HepG2 (cell line): ENCODE data around the gene RRBP1. TPM values are rescaled to one million over a fixed set of nuclear protein-coding genes. Genes with fewer than 3 reads are reported as not detected.

Experiments used
- ATAC-seq: fragments of 200-7000 bp; cut with Tn5 transposase; 3 replicates; pipeline ENCODE4 v1.9.1; 2020; ENCODE audit warnings: mild to moderate bottlenecking, moderate library complexity
- BruUV-seq: library from RNA; stranded (reverse); fragments of 400-500 nt; replicated peaks from 2 replicates; lab custom pipeline; 2021; lab: Mats Ljungman, UMichigan
- CTCF ChIA-PET: fragments of 300-600 bp; formaldehyde crosslinking; extraction: SDS; loops from one replicate; lab custom pipeline; 2021; ENCODE audit warnings: low total read pairs, inconsistent platforms, low intra/inter-chr PET ratio; lab: Yijun Ruan, JAX
- POLR2A ChIA-PET: fragments of 350-600 bp; sonication (Branson Sonifier 250); formaldehyde crosslinking; loops from one replicate; lab custom pipeline; 2020; ENCODE audit warnings: antibody characterized with exemption, inconsistent platforms; lab: Yijun Ruan, JAX
- DNase-seq: peaks from one replicate; pipeline ENCODE4 v3.0.0-alpha.2; 2015; ENCODE audit warnings: low spot score
- FAIRE-seq: peaks from 3 replicates; lab custom pipeline; 2011; peaks lifted over from hg19 to GRCh38; lab: Jason Lieb, UNC
- H2AFZ ChIP-seq: one replicate; pipeline ENCODE4 v1.6.1; 2011; ENCODE audit warnings: low read length, inconsistent platforms
- H3K27ac ChIP-seq: fragments of 300-600 bp; 3 replicates; pipeline ENCODE4 v1.8.0; 2011; ENCODE audit warnings: mixed run types, mild to moderate bottlenecking, mixed read lengths, low read length, inconsistent platforms; ENCODE audit not compliant: insufficient read depth; ENCODE audit errors: extremely low read length
- H3K27me3 ChIP-seq, 2 experiments: fragments of 200-600 bp in 1 of 2; 2 replicates in 1 of 2; 3 replicates in 1 of 2; pipeline versions ENCODE4 v1.6.0 to v1.8.0; 2011; ENCODE audit warnings: low read length in 2 of 2, mild to moderate bottlenecking in 2 of 2, moderate library complexity in 2 of 2, inconsistent platforms in 1 of 2; ENCODE audit not compliant: insufficient read depth in 2 of 2, control insufficient read depth in 1 of 2
- H3K36me3 ChIP-seq, 2 experiments: fragments of 200-600 bp in 1 of 2; replicated peaks in 1 of 2; 2 replicates in 1 of 2; 3 replicates in 1 of 2; pipeline versions ENCODE4 v1.5.1 to v1.8.0; 2011; ENCODE audit warnings: low read length in 2 of 2, inconsistent platforms in 1 of 2; ENCODE audit not compliant: insufficient read depth in 2 of 2, control insufficient read depth in 1 of 2
- H3K4me1 ChIP-seq: 2 replicates; pipeline ENCODE4 v1.5.1; 2012; ENCODE audit warnings: low read length, inconsistent platforms; ENCODE audit not compliant: insufficient read depth
- H3K4me2 ChIP-seq: 2 replicates; pipeline ENCODE4 v1.6.0; 2011; ENCODE audit warnings: low read depth, low read length, inconsistent platforms
- H3K4me3 ChIP-seq, 3 experiments: fragments of 200-600 bp in 1 of 3; sonication (generic), shearing (Covaris generic) in 1 of 3; replicated peaks in 1 of 3; 2 replicates each; pipeline ENCODE4 v1.5.1; 2011 to 2016; ENCODE audit warnings: low read length in 3 of 3, inconsistent platforms in 2 of 3, low read depth in 2 of 3, mild to moderate bottlenecking in 2 of 3, control low read depth in 1 of 3, mixed read lengths in 1 of 3; ENCODE audit not compliant: insufficient read depth in 1 of 3
- H3K79me2 ChIP-seq: one replicate; pipeline ENCODE4 v1.6.1; 2011; ENCODE audit warnings: low read length, inconsistent platforms; ENCODE audit not compliant: insufficient read depth
- H3K9ac ChIP-seq: 2 replicates; pipeline ENCODE4 v1.6.0; 2011; ENCODE audit warnings: mild to moderate bottlenecking, low read depth, low read length, inconsistent platforms; ENCODE audit not compliant: insufficient read depth
- H3K9me3 ChIP-seq: 2 replicates; pipeline ENCODE4 v1.5.1; 2012; ENCODE audit warnings: mild to moderate bottlenecking, low read length
- H4K20me1 ChIP-seq: 2 replicates; pipeline ENCODE4 v1.6.0; 2011; ENCODE audit warnings: inconsistent platforms, mild to moderate bottlenecking, low read length, moderate library complexity; ENCODE audit not compliant: insufficient read depth
- FLYWCH1 ChIP-seq: sonication (generic); formaldehyde crosslinking; IDR thresholded peaks from 2 replicates; pipeline ENCODE4 v1.8.1; 2023; ENCODE audit warnings: mild to moderate bottlenecking, missing genetic modification reagents
- GABPB1 ChIP-seq: IDR thresholded peaks from 2 replicates; pipeline ENCODE4 v1.6.1; 2016; ENCODE audit warnings: mild to moderate bottlenecking, missing genetic modification reagents, moderate library complexity, missing compliant biosample characterization
- HNRNPL ChIP-seq: fragments of 200-400 bp; formaldehyde crosslinking; IDR thresholded peaks from 2 replicates; pipeline ENCODE4 v1.6.1; 2017; ENCODE audit warnings: mild to moderate bottlenecking, low read depth, low read length
- HNRNPLL ChIP-seq: fragments of 200-400 bp; formaldehyde crosslinking; IDR thresholded peaks from 2 replicates; pipeline ENCODE4 v1.6.1; 2017; ENCODE audit warnings: mild to moderate bottlenecking, low read depth, low read length; ENCODE audit not compliant: poor library complexity, severe bottlenecking
- HOXA5 ChIP-seq: sonication (generic); formaldehyde crosslinking; IDR thresholded peaks from 2 replicates; pipeline ENCODE4 v1.4.0; 2020; ENCODE audit warnings: missing genetic modification reagents
- MYC ChIP-seq: sonication (generic); formaldehyde crosslinking; IDR thresholded peaks from 2 replicates; pipeline ENCODE4 v1.9.0; 2021; ENCODE audit warnings: missing genetic modification reagents, borderline replicate concordance
- POLR2AphosphoS5 ChIP-seq: IDR thresholded peaks from 2 replicates; pipeline ENCODE4 v1.6.1; 2012; ENCODE audit warnings: low read depth, low read length
- RAD21 ChIP-seq: fragments of 450-650 bp; formaldehyde crosslinking; IDR thresholded peaks from 2 replicates; pipeline ENCODE4 v1.5.0; 2020; ENCODE audit warnings: mild to moderate bottlenecking
- REL ChIP-seq: sonication (generic); formaldehyde crosslinking; conservative IDR thresholded peaks from 2 replicates; pipeline ENCODE4 v1.8.0; 2022; ENCODE audit warnings: mild to moderate bottlenecking, missing genetic modification reagents, moderate library complexity
- SRSF1 ChIP-seq: fragments of 200-400 bp; formaldehyde crosslinking; optimal IDR thresholded peaks from 2 replicates; pipeline ENCODE3; 2017; ENCODE audit warnings: mild to moderate bottlenecking, low read depth, low read length, moderate library complexity
- THAP11 ChIP-seq: IDR thresholded peaks from 2 replicates; pipeline ENCODE4 v1.6.1; 2016; ENCODE audit warnings: missing biosample characterization, missing genetic modification reagents
- XRCC5 ChIP-seq: fragments of 200-400 bp; formaldehyde crosslinking; optimal IDR thresholded peaks from 2 replicates; pipeline ENCODE3; 2017; ENCODE audit warnings: mild to moderate bottlenecking, low read length
- ZNF20 ChIP-seq: sonication (generic); formaldehyde crosslinking; IDR thresholded peaks from 2 replicates; pipeline ENCODE4 v1.4.0; 2020; ENCODE audit warnings: mild to moderate bottlenecking, moderate library complexity, missing genetic modification reagents
- ZNF350 ChIP-seq: sonication (generic); formaldehyde crosslinking; IDR thresholded peaks from 2 replicates; pipeline ENCODE4 v1.4.0; 2020; ENCODE audit warnings: mild to moderate bottlenecking, low read depth, missing genetic modification reagents, borderline replicate concordance
- ZNF878 ChIP-seq: sonication (generic); formaldehyde crosslinking; IDR thresholded peaks from 2 replicates; pipeline ENCODE4 v1.8.1; 2023; ENCODE audit warnings: mild to moderate bottlenecking, missing genetic modification reagents, moderate library complexity
- WGBS: methylation state at CpG from one replicate; pipeline ENCODE4 v1.1.6; 2017; ENCODE audit warnings: low lambda C conversion rate; 5-methylcytosine and 5-hydroxymethylcytosine counted together
- in situ Hi-C: cut with HindIII; loops from 2 replicates; pipeline ENCODE4 v1.10.0; 2017; ENCODE audit warnings: low pct_unique_long_range_greater_than_20kb; ENCODE audit not compliant: extremely low pct_ligation_motif_present
- intact Hi-C: fragments of 100-400 bp; cut with micrococcal nuclease; formaldehyde crosslinking; loops from one replicate; pipeline ENCODE4 v1.10.0; 2022; ENCODE audit not compliant: unreplicated experiment
- polyA plus RNA-seq, 8 experiments: library from polyadenylated mRNA; depleted of rRNA in 3 of 8; stranded (reverse) in 7 of 8; unstranded in 1 of 8; fragments of >200 nt; fragmentation: Illumina TruSeq in 4 of 8; extraction: Trizol in 4 of 8; gene quantifications; 2 replicates each; pipeline versions ENCODE4 v1.2.1 to v1.2.3, GENCODE V29; 2011 to 2016; ENCODE audit warnings: low read depth in 4 of 8, missing spikeins in 1 of 8, mixed read lengths in 1 of 8; ENCODE audit not compliant: insufficient read depth in 1 of 8
- total RNA-seq, 5 experiments: library from RNA; depleted of rRNA; stranded (reverse); fragments of >200 nt; fragmentation: Illumina TruSeq; extraction: Trizol; gene quantifications; 2 replicates each; pipeline ENCODE4 v1.2.3, GENCODE V29; 2016; ENCODE audit warnings: low read depth in 1 of 5
- TF ChIP-seq, protein P1 (sequence below): sonication (generic); formaldehyde crosslinking; IDR thresholded peaks from 2 replicates; pipeline ENCODE4 v1.8.1; 2023; ENCODE audit warnings: mild to moderate bottlenecking, missing genetic modification reagents
- TF ChIP-seq, protein P2 (sequence below): sonication (generic); formaldehyde crosslinking; IDR thresholded peaks from 2 replicates; pipeline ENCODE4 v1.9.0; 2022; ENCODE audit warnings: low read depth, missing genetic modification reagents
- TF ChIP-seq, protein P3 (sequence below): sonication (generic); formaldehyde crosslinking; IDR thresholded peaks from 2 replicates; pipeline ENCODE4 v1.4.0; 2020; ENCODE audit warnings: missing genetic modification reagents

Gene RRBP1
- total and polyA plus RNA-seq, 2 of the 13 experiments (the other 11 are each of a cell fraction or from before 2014, with no cell fraction given): 150 to 222 TPM

DNA sequence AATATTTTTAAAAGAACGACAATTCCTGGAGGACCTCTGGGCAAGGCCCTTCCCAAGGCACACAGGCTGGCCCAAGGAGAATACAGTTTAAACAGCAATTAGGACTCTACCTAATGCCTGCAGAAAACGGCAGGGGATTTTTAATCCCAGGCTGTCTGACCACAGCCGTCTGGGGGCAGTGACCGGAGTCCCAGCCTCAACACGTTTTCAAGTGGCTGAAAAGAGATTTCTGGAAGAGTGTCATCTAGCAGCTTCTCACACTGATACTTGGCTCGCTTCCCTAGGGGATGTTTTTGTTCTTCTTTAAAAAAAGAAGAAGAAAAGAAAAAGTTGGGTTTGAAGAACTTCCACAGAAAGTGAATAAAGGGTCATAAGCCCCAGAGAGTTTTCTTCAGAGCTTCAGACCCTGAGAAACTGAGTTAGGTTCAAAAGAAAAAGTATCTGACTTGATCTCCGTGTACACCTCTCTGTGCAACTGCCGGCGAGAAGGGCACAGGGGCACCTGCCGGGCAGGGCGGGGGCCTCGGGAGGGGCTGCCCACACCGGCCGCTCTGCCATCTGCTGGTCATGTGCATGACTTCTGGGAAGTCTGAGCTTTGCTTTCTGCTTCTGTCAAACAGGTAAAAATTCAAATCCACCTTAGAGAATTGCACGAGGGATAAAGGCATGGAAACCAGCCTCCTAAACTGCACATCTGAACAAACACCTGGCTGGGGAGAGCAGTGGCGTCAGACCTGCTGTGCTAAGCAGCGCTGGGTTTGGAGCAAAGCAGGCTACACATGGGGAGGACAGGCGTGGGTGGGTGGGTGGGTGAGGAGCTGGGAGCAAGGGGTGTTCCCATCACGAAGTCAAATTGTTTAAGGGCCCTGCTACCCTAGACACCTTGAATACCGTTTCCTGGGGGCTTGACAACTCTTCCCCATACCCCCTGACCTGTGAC lies 33.0 kb downstream of the RRBP1 start:
- Histone ChIP-seq H3K4me1 (peaks cover 40% of the 10 kb centered on the region), H3K4me3 (no peak overlapping the region), H3K9ac (no peak overlapping the region), H3K4me2 (no peak overlapping the region), H3K9me3 (no peaks in the 10 kb centered on the region), H2AFZ (no peak overlapping the region), H3K79me2 (peaks cover 97% of the 10 kb centered on the region), H3K27ac (no peak overlapping the region), H3K27me3 (no peaks in the 10 kb centered on the region), H3K36me3 (peaks cover 39 to 71% of the 10 kb centered on the region in 2 experiments), H4K20me1 (peaks cover 87% of the 10 kb centered on the region)
- no peak for DNase-seq
- intact Hi-C loops (no loop called here), in situ Hi-C loops (no loop called here)
- ChIA-PET CTCF (interaction anchor here (1.0 to 1.4 kb wide), 2 partner anchors 112 to 145 kb away, joined by 4 to 6 read pairs; no protein-coding TSS in a partner anchor), POLR2A (no interaction called here)
- FAIRE-seq: no peak
- ATAC-seq: peak; percentile 13
- WGBS: 91% methylated on average over 20 of the region's 20 CpGs
- BruUV-seq: no TSS peak
- no peak for TF ChIP-seq HOXA5
- TF ChIP-seq RAD21: peak; percentile 37; the same call in 1 of the 2 replicates
- TF ChIP-seq, protein P1, sequence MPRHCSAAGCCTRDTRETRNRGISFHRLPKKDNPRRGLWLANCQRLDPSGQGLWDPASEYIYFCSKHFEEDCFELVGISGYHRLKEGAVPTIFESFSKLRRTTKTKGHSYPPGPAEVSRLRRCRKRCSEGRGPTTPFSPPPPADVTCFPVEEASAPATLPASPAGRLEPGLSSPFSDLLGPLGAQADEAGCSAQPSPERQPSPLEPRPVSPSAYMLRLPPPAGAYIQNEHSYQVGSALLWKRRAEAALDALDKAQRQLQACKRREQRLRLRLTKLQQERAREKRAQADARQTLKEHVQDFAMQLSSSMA (CRISPR knock-in tag): 0 out of 2 replicates have a peak, but pooled peaks have one; percentile 50
- TF ChIP-seq ZNF20 (CRISPR knock-in tag): no peak
- no peak for TF ChIP-seq FLYWCH1 (CRISPR knock-in tag)
- no peak for TF ChIP-seq POLR2AphosphoS5
- TF ChIP-seq MYC (CRISPR knock-in tag): 0 out of 2 replicates have a peak, but pooled peaks have one; percentile 18
- peak; percentile 75 for TF ChIP-seq SRSF1
- TF ChIP-seq ZNF878 (CRISPR knock-in tag): no peak
- TF ChIP-seq THAP11 (CRISPR knock-in tag): no peak
- 0 out of 2 replicates have a peak, but pooled peaks have one; percentile 19 for TF ChIP-seq REL
- TF ChIP-seq, protein P2, sequence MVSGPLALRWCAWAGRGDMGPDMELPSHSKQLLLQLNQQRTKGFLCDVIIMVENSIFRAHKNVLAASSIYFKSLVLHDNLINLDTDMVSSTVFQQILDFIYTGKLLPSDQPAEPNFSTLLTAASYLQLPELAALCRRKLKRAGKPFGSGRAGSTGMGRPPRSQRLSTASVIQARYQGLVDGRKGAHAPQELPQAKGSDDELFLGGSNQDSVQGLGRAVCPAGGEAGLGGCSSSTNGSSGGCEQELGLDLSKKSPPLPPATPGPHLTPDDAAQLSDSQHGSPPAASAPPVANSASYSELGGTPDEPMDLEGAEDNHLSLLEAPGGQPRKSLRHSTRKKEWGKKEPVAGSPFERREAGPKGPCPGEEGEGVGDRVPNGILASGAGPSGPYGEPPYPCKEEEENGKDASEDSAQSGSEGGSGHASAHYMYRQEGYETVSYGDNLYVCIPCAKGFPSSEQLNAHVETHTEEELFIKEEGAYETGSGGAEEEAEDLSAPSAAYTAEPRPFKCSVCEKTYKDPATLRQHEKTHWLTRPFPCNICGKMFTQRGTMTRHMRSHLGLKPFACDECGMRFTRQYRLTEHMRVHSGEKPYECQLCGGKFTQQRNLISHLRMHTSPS: 0 out of 2 replicates have a peak, but pooled peaks have one; percentile 43
- peak; percentile 18; the same call in 1 of the 2 replicates for TF ChIP-seq GABPB1
- TF ChIP-seq, protein P3, sequence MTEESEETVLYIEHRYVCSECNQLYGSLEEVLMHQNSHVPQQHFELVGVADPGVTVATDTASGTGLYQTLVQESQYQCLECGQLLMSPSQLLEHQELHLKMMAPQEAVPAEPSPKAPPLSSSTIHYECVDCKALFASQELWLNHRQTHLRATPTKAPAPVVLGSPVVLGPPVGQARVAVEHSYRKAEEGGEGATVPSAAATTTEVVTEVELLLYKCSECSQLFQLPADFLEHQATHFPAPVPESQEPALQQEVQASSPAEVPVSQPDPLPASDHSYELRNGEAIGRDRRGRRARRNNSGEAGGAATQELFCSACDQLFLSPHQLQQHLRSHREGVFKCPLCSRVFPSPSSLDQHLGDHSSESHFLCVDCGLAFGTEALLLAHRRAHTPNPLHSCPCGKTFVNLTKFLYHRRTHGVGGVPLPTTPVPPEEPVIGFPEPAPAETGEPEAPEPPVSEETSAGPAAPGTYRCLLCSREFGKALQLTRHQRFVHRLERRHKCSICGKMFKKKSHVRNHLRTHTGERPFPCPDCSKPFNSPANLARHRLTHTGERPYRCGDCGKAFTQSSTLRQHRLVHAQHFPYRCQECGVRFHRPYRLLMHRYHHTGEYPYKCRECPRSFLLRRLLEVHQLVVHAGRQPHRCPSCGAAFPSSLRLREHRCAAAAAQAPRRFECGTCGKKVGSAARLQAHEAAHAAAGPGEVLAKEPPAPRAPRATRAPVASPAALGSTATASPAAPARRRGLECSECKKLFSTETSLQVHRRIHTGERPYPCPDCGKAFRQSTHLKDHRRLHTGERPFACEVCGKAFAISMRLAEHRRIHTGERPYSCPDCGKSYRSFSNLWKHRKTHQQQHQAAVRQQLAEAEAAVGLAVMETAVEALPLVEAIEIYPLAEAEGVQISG: 0 out of 2 replicates have a peak, but pooled peaks have one; percentile 27
- TF ChIP-seq HNRNPL: peak; percentile 80; the same call in 1 of the 2 replicates
- peak; percentile 7; the same call in 1 of the 2 replicates for TF ChIP-seq ZNF350
- TF ChIP-seq XRCC5: peak; percentile 44
- TF ChIP-seq HNRNPLL: peak; percentile 22
